Thoracic aorta (tissue), 2 donors: Measurements from ENCODE around the gene AOPEP. TPM values are rescaled to one million over a fixed set of nuclear protein-coding genes. Genes with fewer than 3 reads are reported as not detected.

Experiments
- ATAC-seq: fragments of 150-250 bp; one replicate; pipeline ENCODE4 v1.8.0; 2017; ENCODE audit warnings: low read depth; ENCODE audit not compliant: insufficient number of reproducible peaks, low FRiP score
- DNase-seq: peaks from one replicate; pipeline ENCODE4 v3.0.0-alpha.2; 2020; ENCODE audit warnings: low spot score
- H3K27ac ChIP-seq, 2 donors: fragments of 200-600 bp; sonication (generic); 1 replicate in 1 of 2; 2 replicates in 1 of 2; pipeline ENCODE4 v1.5.1; 2016; ENCODE audit warnings: mild to moderate bottlenecking in 2 of 2, moderate library complexity in 2 of 2
- H3K27me3 ChIP-seq: fragments of 200-600 bp; sonication (generic); replicated peaks from 2 replicates; pipeline ENCODE4 v1.6.0; 2016; ENCODE audit warnings: mild to moderate bottlenecking; ENCODE audit not compliant: insufficient read depth
- H3K36me3 ChIP-seq: fragments of 200-600 bp; sonication (generic); one replicate; pipeline ENCODE4 v1.5.1; 2016
- H3K4me1 ChIP-seq, 2 donors: fragments of 200-600 bp; sonication (generic); 1 replicate in 1 of 2; 2 replicates in 1 of 2; pipeline versions ENCODE4 v1.5.1 to v1.6.0; 2016; ENCODE audit warnings: low read depth in 2 of 2, mild to moderate bottlenecking in 1 of 2; ENCODE audit not compliant: control insufficient read depth in 1 of 2
- H3K4me3 ChIP-seq: fragments of 200-600 bp; sonication (generic); 2 replicates; pipeline ENCODE4 v1.5.1; 2016; ENCODE audit warnings: mild to moderate bottlenecking
- H3K9me3 ChIP-seq: fragments of 200-600 bp; sonication (generic); 2 replicates; pipeline ENCODE4 v1.5.1; 2016
- total RNA-seq, 2 donors: library from RNA; depleted of rRNA; stranded (reverse); fragments of >200 nt; gene quantifications; one replicate each; pipeline versions ENCODE4 v1.1.0 to v1.2.3, GENCODE V29; 2016
- TF ChIP-seq, protein P1 (sequence below): fragments of 200-600 bp; sonication (generic); IDR thresholded peaks from one replicate; pipeline ENCODE4 v1.5.1; 2019; ENCODE audit warnings: antibody characterized with exemption

The AOPEP gene
- total RNA-seq, 2 donors from 2014 or later = 494 to 668 TPM

DNA sequence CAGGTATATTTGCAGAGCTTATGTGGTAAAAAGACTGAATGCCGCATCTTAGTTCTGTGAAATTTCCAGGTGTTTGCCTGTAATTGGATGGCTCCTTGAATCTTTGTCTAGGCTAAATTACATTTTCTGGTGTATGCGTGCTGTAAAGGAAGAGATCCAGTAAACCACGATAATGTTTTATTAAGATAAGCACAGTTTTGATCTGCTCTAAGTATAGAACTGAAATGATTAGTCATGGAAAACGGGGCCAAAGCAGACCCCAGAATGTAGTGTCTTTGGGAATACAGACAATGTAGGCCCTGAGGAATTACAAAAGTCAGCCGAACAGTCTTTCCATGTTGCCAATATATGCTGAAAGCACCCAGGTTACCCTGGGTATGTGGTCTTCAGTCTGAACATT, 333.7 kb downstream of the AOPEP start:
- Histone ChIP-seq H3K9me3 (no peaks in the 10 kb centered on the region), H3K27me3 (no peaks in the 10 kb centered on the region), H3K36me3 (peaks cover 13% of the 10 kb centered on the region), H3K4me3 (peak overlapping the region; percentile 61), H3K27ac (peak overlapping the region; percentile 82 to 83), H3K4me1 (peaks cover 71 to 100% of the 10 kb centered on the region in 2 donors)
- ATAC-seq (no peak), DNase-seq (no peak)
- TF ChIP-seq, protein P1, sequence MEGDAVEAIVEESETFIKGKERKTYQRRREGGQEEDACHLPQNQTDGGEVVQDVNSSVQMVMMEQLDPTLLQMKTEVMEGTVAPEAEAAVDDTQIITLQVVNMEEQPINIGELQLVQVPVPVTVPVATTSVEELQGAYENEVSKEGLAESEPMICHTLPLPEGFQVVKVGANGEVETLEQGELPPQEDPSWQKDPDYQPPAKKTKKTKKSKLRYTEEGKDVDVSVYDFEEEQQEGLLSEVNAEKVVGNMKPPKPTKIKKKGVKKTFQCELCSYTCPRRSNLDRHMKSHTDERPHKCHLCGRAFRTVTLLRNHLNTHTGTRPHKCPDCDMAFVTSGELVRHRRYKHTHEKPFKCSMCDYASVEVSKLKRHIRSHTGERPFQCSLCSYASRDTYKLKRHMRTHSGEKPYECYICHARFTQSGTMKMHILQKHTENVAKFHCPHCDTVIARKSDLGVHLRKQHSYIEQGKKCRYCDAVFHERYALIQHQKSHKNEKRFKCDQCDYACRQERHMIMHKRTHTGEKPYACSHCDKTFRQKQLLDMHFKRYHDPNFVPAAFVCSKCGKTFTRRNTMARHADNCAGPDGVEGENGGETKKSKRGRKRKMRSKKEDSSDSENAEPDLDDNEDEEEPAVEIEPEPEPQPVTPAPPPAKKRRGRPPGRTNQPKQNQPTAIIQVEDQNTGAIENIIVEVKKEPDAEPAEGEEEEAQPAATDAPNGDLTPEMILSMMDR = no peak

DNA sequence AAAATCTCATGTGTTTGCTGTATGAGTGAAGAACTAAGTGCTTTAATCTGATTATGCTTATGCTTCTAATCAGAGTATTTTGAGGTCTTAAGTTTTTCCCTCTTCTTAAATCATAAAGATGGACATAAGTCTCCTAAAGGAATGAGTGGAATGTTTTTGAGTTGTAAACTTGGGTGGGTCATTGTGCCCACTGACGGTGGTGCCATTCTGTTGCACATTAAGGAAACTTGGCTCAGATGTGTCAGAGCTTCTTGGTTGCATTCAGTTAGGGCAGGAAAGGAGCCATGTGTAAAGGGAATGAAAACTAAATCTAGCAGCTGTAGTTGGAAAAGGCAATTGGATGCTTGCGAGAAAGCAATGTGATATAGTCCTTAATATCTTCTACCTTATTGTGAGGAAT, 334.4 kb downstream of the AOPEP start:
- peak overlapping the region; percentile 82 to 83 for H3K27ac ChIP-seq
- ATAC-seq (no peak), DNase-seq (no peak)
- H3K4me3 ChIP-seq = no peak overlapping the region
- peaks cover 13% of the 10 kb centered on the region for H3K36me3 ChIP-seq
- H3K4me1 ChIP-seq = peaks cover 71 to 100% of the 10 kb centered on the region in 2 donors
- TF ChIP-seq, protein P1 = no peak
- no peaks in the 10 kb centered on the region for H3K9me3 ChIP-seq
- H3K27me3 ChIP-seq = no peaks in the 10 kb centered on the region

DNA sequence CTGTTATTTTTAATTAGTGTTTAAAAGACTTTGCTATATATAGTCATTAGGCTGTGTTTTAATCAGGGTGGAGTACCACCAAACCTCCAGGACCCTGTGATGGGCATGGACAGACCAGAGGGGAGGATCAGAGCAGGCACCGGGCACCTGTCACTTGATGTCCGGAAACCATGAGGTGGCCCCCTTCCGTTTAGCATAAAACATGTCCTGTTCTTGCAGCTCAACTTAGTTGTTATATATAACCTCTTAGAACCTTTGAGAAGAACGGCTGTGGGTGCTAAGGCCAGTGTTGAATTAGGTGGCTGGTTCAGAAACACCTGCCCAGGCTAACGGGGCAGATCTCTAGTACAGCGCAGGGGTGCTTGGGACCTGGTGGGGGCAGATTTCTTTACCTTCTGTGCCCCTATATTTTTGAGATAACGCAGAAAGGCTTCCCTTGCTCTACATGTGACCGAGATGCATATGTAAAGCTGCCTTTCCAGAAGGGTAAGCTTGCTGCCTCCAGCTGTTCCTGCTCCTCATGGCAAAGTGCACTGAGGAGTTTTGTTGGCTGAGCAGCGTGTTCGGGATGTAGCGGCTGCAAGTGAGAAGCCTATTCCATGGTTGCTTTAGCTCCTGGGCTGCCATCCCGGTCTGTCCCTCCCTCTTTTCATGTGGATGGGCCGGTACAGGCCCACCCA, 335.6 kb downstream of the AOPEP start:
- Histone ChIP-seq H3K9me3 (no peaks in the 10 kb centered on the region), H3K36me3 (peaks cover 13% of the 10 kb centered on the region), H3K4me3 (peak overlapping the region; percentile 39), H3K27ac (peak overlapping the region; percentile 66 to 82), H3K4me1 (peaks cover 75 to 100% of the 10 kb centered on the region in 2 donors), H3K27me3 (no peaks in the 10 kb centered on the region)
- no peak for DNase-seq
- TF ChIP-seq, protein P1 = no peak
- ATAC-seq = no peak

DNA sequence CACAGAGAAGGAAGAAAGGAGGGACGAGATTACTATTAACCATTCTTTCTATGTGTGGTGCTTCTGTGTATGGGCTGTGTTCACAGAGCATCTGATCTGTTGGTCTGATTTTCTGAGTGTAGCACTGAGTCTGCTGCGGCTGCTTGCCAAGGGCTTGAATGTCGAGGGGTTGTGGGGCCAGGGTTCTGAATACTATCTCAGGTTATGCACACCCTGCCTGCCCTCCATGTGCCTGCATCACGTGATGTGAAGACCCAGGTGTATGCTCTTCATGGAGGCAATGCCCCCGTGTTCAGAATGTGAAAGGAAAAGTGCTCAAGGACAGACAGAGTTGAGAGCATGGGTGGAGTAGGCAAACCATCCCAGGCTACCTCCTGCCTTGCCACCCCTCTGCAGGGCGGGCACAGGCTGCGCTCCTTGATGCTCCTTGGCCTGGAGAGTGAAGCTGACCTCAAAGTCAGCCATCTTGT, 336.1 kb downstream of the AOPEP start:
- peaks cover 76 to 100% of the 10 kb centered on the region in 2 donors for H3K4me1 ChIP-seq
- H3K27me3 ChIP-seq = no peaks in the 10 kb centered on the region
- DNase-seq (no peak), ATAC-seq (no peak)
- H3K36me3 ChIP-seq = peaks cover 13% of the 10 kb centered on the region
- TF ChIP-seq, protein P1 = no peak
- H3K4me3 ChIP-seq = peak overlapping the region; percentile 39
- H3K27ac ChIP-seq = peak overlapping the region; percentile 66 to 82
- H3K9me3 ChIP-seq = no peaks in the 10 kb centered on the region

DNA sequence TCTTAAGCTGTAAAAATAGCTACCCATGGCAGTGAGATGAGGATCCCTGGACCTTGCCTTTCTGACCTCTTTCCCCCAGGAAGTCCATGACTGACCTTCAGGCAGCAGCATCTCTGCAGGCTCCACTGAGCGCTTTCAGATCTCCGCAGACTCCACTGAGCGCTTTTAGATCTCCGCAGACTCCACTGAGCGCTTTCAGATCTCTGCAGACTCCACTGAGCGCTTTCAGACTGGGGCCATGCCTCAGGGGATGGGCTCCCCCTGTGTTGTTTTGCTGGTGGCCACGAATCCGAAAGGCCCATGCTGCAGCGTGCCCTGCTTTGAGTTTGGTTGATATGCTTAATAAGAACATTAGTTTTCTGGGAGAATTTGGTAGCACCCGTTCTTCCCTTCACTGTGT, 336.8 kb downstream of the AOPEP start:
- no peak for ATAC-seq
- peak overlapping the region; percentile 66 to 82 for H3K27ac ChIP-seq
- H3K36me3 ChIP-seq = peaks cover 13% of the 10 kb centered on the region
- peaks cover 73 to 100% of the 10 kb centered on the region in 2 donors for H3K4me1 ChIP-seq
- no peak for DNase-seq
- H3K27me3 ChIP-seq = no peaks in the 10 kb centered on the region
- TF ChIP-seq, protein P1 = no peak
- H3K9me3 ChIP-seq = no peaks in the 10 kb centered on the region
- H3K4me3 ChIP-seq = no peak overlapping the region
